Prostate gland (tissue), 2 donors: ENCODE results near the gene KLHL3.

ENCODE experiments used
- CTCF ChIP-seq, 4 experiments: fragments of 200-600 bp in 2 of 4; fragments of 450-650 bp in 2 of 4; sonication (generic) in 2 of 4; IDR thresholded peaks; 1 replicate in 3 of 4; 2 replicates in 1 of 4; pipeline ENCODE4 v1.5.1; 2016 to 2019; ENCODE audit warnings: antibody characterized with exemption in 4 of 4, mild to moderate bottlenecking in 2 of 4, moderate library complexity in 2 of 4
- POLR2AphosphoS5 ChIP-seq: sonication (generic); formaldehyde crosslinking; IDR thresholded peaks from one replicate; pipeline ENCODE4 v1.6.1; 2017; ENCODE audit warnings: antibody characterized with exemption

GRCh38 chr5:137710086-137710485, 25.8 kb downstream of the KLHL3 start:
- TF ChIP-seq CTCF (IDR thresholded peaks at IDR 0.05) (no peak), POLR2AphosphoS5 (no peak)
